Measurements from ENCODE around the gene NELFA.
"Not testable (repeated sequence)": the region's sequence is repeated elsewhere in the genome, so short reads cannot be mapped to it uniquely, and the experiment has no call there.

NELFA gene

DNA sequence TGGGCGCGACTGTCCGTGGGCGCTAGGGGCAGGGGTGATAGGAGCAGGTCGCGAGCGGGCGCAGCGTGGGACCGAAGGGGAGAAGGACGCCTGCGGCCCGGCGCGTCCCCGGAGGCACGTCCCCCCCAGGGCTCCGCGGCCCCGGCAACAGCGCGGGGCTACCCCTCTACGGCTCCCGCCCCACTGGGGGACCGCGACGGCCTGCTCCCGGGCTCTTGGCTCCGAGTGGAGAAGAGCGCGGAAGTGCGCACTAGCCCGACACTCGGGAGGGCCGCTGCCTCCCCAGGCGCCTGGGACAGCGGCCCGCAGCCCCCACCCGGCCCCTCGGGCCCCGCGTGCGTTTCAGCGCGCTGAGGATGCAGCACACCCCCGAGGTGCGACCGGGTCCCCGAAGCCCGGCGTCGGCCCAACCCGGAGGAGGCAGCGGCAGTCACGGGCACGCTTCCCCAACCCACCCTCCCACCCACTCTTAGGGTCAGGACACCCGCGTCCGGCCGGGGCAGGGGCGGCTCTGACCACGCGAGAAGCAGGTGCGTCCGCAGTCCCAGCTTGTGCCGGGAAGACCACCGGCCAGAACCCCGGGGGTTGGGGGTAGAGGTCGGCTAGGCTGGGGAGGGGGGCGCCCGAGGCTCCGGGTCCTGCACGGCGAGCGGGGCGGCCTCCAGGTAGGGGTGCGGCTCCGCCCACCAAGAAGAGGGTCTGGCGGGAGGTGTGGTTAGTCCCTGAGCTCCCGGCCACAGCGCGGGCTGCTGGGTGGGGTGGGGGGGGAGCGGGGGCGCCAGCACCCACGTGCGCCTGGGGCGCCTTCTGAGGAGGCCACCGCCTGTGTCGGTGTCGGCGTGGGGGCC is 31.8 kb upstream of the NELFA start:
- no peak for ATAC-seq
- TF ChIP-seq, protein P1, sequence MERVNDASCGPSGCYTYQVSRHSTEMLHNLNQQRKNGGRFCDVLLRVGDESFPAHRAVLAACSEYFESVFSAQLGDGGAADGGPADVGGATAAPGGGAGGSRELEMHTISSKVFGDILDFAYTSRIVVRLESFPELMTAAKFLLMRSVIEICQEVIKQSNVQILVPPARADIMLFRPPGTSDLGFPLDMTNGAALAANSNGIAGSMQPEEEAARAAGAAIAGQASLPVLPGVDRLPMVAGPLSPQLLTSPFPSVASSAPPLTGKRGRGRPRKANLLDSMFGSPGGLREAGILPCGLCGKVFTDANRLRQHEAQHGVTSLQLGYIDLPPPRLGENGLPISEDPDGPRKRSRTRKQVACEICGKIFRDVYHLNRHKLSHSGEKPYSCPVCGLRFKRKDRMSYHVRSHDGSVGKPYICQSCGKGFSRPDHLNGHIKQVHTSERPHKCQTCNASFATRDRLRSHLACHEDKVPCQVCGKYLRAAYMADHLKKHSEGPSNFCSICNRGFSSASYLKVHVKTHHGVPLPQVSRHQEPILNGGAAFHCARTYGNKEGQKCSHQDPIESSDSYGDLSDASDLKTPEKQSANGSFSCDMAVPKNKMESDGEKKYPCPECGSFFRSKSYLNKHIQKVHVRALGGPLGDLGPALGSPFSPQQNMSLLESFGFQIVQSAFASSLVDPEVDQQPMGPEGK (CRISPR knock-in tag; IDR thresholded peaks at IDR 0.05; ENCODE audit: borderline replicate concordance): no peak
- TF ChIP-seq BACH2 (CRISPR knock-in tag; IDR thresholded peaks at IDR 0.05; ENCODE audit: borderline replicate concordance) (no peak), ZFP3 (CRISPR knock-in tag; IDR thresholded peaks at IDR 0.05) (no peak)

- ATAC-seq: no peak
- TF ChIP-seq CSRNP3 (CRISPR knock-in tag; IDR thresholded peaks at IDR 0.05) (no peak), OSR1 (CRISPR knock-in tag; IDR thresholded peaks at IDR 0.05) (no peak)
Observed at GRCh38 chr4:2036866-2037265, 28.1 kb upstream of the NELFA start.

DNA sequence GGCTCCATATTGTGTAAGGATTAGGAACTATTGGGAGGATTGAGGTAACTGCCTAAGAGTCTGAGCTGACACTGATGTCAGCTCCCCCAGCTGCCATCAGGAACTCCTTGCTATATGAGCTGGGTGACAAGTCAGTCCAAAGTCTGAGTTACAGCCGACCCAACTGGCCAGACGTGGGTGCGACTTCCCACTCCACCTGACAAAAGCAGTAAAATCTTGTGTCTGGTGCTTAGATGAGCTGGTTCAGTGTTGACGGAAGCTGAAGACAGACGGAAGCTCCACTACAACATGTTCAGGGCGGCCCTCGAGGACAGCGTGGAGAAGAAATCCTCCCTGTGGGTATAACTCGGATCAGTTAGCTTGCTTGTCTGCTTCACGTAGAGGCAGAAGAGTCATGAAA is 27.6 kb upstream of the NELFA start:
- TF ChIP-seq CSDC2 (CRISPR knock-in tag; IDR thresholded peaks at IDR 0.05) (no peak), GLIS3 (CRISPR knock-in tag; IDR thresholded peaks at IDR 0.05) (no peak), CSRNP3 (CRISPR knock-in tag; IDR thresholded peaks at IDR 0.05) (no peak), SNAI2 (CRISPR knock-in tag; IDR thresholded peaks at IDR 0.05) (no peak), ARNTL (CRISPR knock-in tag; IDR thresholded peaks at IDR 0.05; ENCODE audit: borderline replicate concordance, low read depth) (no peak), TCF4 (CRISPR knock-in tag; IDR thresholded peaks at IDR 0.05; ENCODE audit: borderline replicate concordance) (no peak), OSR1 (CRISPR knock-in tag; IDR thresholded peaks at IDR 0.05) (no peak), ZNF565 (CRISPR knock-in tag; conservative IDR thresholded peaks at IDR 0.05; ENCODE audit: low read depth) (no peak), BACH2 (CRISPR knock-in tag; IDR thresholded peaks at IDR 0.05; ENCODE audit: borderline replicate concordance) (no peak), TOX (CRISPR knock-in tag; IDR thresholded peaks at IDR 0.05; ENCODE audit: borderline replicate concordance) (no peak)
- no peak for ATAC-seq

DNA sequence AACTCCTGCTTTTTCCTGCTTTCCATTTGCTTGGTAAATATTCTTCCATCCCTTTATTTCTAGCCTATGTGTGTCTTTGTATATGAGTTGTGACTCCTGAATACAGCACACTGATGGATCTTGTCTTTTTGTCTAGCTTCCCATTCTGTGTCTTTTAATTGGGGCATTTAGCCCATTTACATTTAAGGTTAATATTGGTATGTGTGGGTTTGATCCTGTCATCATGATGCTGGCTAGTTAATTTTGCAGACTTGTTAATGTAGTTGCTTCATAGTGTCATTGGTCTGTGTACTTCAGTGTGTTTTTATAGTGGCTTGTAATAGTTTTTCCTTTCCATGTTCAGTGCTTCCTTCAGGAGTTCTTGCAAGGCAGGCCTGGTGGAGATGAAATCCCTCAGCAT is 22.4 kb upstream of the NELFA start:
- not testable (repeated sequence) for ATAC-seq

- ATAC-seq: not testable (repeated sequence)
Observed at GRCh38 chr4:2027120-2027519, 18.3 kb upstream of the NELFA start.

DNA sequence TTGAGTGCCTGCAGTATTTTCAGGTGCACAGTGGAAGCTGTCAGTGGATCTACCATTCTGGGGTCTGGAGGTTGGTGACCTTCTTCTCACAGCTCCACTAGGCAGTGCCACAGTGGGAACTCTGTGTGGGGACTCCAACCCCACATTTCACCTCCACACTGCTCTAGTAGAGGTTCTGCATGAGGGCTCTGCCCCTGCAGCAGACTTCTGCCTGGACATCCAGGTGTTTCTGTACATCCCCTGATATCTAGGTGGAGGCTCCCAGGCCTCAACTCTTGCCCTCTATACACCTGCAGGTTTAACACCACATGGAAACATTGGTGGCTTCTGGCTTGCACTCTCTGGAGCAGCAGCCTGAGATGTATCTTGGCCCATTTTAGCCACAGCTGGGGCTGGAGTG is 17.0 kb upstream of the NELFA start:
- no peak for ATAC-seq
- TF ChIP-seq CSDC2 (CRISPR knock-in tag; IDR thresholded peaks at IDR 0.05) (no peak), OSR1 (CRISPR knock-in tag; IDR thresholded peaks at IDR 0.05) (no peak), ARNTL (CRISPR knock-in tag; IDR thresholded peaks at IDR 0.05; ENCODE audit: borderline replicate concordance, low read depth) (no peak), ZNF8 (CRISPR knock-in tag; IDR thresholded peaks at IDR 0.05) (no peak), ZC3H10 (CRISPR knock-in tag; IDR thresholded peaks at IDR 0.05) (no peak), PPARA (CRISPR knock-in tag; IDR thresholded peaks at IDR 0.05; ENCODE audit: borderline replicate concordance) (no peak), ZFP3 (CRISPR knock-in tag; IDR thresholded peaks at IDR 0.05) (no peak), ESRRG (CRISPR knock-in tag; IDR thresholded peaks at IDR 0.05) (no peak), ZNF70 (CRISPR knock-in tag; IDR thresholded peaks at IDR 0.05) (no peak), CSRNP3 (CRISPR knock-in tag; IDR thresholded peaks at IDR 0.05) (no peak)
- TF ChIP-seq, protein P2, sequence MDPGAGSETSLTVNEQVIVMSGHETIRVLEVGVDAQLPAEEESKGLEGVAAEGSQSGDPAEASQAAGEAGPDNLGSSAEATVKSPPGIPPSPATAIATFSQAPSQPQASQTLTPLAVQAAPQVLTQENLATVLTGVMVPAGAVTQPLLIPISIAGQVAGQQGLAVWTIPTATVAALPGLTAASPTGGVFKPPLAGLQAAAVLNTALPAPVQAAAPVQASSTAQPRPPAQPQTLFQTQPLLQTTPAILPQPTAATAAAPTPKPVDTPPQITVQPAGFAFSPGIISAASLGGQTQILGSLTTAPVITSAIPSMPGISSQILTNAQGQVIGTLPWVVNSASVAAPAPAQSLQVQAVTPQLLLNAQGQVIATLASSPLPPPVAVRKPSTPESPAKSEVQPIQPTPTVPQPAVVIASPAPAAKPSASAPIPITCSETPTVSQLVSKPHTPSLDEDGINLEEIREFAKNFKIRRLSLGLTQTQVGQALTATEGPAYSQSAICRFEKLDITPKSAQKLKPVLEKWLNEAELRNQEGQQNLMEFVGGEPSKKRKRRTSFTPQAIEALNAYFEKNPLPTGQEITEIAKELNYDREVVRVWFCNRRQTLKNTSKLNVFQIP (CRISPR knock-in tag; IDR thresholded peaks at IDR 0.05; ENCODE audit: borderline replicate concordance, low read depth): no peak
- TF ChIP-seq, protein P1 (CRISPR knock-in tag; IDR thresholded peaks at IDR 0.05; ENCODE audit: borderline replicate concordance): no peak
